Sigmoid colon (tissue), 4 donors: ENCODE measurements around the gene TMEM185B.

Experiments used
- POLR2A ChIP-seq, 2 donors: fragments of 450-650 bp; IDR thresholded peaks; one replicate each; pipeline ENCODE4 v1.6.1; 2016; ENCODE audit warnings: antibody characterized with exemption in 2 of 2, mild to moderate bottlenecking in 2 of 2, moderate library complexity in 2 of 2
- POLR2AphosphoS5 ChIP-seq, 4 donors: sonication (generic); formaldehyde crosslinking; IDR thresholded peaks; one replicate each; pipeline ENCODE4 v1.6.1; 2017; ENCODE audit warnings: antibody characterized with exemption in 4 of 4
- TF ChIP-seq, protein P1 (sequence below), 4 experiments: fragments of 450-650 bp in 3 of 4; fragments of 200-600 bp in 1 of 4; IDR thresholded peaks; one replicate each; pipeline ENCODE4 v1.5.1; 2016 to 2019; ENCODE audit warnings: antibody characterized with exemption in 4 of 4, mild to moderate bottlenecking in 3 of 4, moderate library complexity in 2 of 4

DNA sequence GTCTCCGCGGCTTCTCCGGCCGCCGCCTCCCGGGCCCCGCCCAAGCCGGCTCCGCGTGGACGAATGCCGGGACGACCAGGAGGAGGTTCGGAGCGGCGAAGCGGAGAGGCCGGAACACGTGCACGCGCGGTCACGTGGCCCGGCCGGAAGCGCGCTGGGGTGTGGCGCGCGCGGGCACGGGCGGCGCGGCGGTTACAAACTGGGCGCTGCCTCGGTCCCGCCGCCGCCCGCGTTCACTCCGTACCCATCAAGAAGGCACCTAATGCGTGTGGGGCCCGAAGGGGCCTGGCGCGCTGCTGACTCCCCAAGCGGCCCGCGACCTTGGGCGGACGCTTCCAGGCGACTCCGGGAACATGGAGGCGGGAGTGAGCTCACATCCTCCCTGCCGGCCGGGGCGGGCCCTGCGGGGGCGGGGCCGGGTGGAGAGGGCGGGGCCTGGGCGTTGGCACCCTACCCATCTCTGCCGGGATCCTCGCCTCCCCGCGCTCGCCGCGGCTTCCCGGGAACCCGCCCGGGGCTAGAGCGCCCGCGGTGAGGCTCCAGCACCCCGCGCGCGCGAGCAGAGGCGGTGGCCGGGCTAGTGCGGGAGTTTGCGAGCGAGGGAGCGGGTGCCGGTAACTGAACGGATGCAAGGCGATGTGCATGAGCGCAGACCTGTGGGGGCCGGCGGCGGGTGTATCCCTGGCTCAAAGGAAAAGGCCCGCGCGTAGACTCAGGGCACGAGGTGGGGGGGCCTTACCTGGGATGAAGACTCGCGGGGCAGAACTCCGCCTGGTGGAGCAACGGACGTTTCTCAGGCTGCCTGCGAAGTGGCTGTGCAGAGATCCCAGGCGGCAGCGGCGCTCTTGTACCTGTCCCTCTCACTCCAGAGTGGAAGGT, at the start of gene TMEM185B:
- TF ChIP-seq, protein P1, sequence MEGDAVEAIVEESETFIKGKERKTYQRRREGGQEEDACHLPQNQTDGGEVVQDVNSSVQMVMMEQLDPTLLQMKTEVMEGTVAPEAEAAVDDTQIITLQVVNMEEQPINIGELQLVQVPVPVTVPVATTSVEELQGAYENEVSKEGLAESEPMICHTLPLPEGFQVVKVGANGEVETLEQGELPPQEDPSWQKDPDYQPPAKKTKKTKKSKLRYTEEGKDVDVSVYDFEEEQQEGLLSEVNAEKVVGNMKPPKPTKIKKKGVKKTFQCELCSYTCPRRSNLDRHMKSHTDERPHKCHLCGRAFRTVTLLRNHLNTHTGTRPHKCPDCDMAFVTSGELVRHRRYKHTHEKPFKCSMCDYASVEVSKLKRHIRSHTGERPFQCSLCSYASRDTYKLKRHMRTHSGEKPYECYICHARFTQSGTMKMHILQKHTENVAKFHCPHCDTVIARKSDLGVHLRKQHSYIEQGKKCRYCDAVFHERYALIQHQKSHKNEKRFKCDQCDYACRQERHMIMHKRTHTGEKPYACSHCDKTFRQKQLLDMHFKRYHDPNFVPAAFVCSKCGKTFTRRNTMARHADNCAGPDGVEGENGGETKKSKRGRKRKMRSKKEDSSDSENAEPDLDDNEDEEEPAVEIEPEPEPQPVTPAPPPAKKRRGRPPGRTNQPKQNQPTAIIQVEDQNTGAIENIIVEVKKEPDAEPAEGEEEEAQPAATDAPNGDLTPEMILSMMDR (IDR thresholded peaks at IDR 0.05), result peak in 2 of 4 experiments; percentile 12 to 15
- TF ChIP-seq POLR2A (IDR thresholded peaks at IDR 0.05) (peak in 1 of 2 donors; percentile 17), POLR2AphosphoS5 (IDR thresholded peaks at IDR 0.05) (peak; percentile 56 to 80 (median 66))
